KOPT-K1 (cell line): ENCODE data around the gene PIGB.
"Not testable (repeated sequence)": the region's sequence is repeated elsewhere in the genome, so short reads cannot be mapped to it uniquely, and the experiment has no call there.

ENCODE experiments used
- H3K27ac ChIP-seq: fragments of 200-600 bp; sonication (generic); 2 replicates; pipeline ENCODE4 v1.5.1; 2016; ENCODE audit warnings: antibody characterized with exemption, mild to moderate bottlenecking, low read depth, low read length; ENCODE audit not compliant: poor library complexity, severe bottlenecking
- H3K36me3 ChIP-seq: fragments of 200-600 bp; sonication (generic); 2 replicates; pipeline ENCODE4 v1.5.1; 2017; ENCODE audit warnings: antibody characterized with exemption, mild to moderate bottlenecking, low read length, moderate library complexity; ENCODE audit not compliant: insufficient read depth
- H3K9me3 ChIP-seq: fragments of 200-600 bp; sonication (generic); 2 replicates; pipeline ENCODE4 v1.5.1; 2017; ENCODE audit warnings: antibody characterized with exemption, low read length, mild to moderate bottlenecking; ENCODE audit not compliant: insufficient read depth, poor library complexity, severe bottlenecking

The PIGB gene

DNA sequence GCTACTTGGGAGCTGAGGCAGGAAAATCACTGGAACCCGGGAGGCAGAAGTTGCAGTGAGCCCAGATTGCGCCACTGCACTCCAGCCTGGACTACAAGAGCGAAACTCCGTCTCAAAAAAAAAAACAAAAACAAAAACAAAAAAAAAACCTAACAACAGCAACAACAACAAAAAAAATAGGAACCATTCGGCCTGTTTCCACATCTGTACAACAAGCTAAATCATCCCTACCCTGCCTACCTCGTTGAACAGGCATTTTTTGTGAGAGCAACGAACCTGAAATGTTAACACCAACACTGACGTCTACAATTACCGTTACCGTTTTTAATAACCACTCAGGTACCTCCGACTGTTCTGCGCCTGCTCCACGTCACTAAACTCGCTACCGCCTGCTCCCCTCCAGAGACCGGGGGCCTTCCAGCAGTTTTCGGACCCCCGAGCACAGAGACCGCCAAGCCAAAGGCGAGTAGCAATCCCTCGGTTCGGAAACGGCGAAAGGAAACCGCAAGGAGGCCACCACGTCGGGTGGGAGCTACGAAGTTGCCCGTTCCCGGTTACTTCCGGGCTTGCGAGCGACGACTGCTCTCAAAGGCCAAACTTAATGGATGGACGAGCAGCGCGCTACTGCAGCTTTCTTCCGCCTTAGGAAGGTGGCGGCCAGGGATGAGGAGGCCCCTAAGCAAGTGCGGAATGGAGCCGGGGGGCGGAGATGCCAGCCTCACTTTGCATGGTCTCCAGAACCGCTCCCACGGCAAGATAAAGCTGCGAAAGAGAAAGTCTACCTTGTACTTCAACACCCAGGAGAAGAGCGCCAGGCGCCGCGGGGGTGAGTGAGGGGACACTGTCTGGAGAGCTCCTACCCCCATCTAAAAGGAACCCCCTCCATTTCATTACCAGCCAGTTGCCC lies at the start of gene PIGB, which contains the start of gene PIGBOS1:
Gene PIGB, plus strand, starts transcription at position 635 of the 907 bp plus-strand sequence. Its CDS starts 29 bp downstream, at position 664.
Gene PIGBOS1, minus strand, starts transcription at position 536 of the 907 bp plus-strand sequence. CDS start 1,331 bp downstream, outside the sequence.
- Histone ChIP-seq H3K36me3 (no peaks in the 10 kb centered on the region; the same call in 1 of the 2 replicates), H3K27ac (peak within 1 kb of the TSS; percentile 97), H3K9me3 (no peaks in the 10 kb centered on the region)

DNA sequence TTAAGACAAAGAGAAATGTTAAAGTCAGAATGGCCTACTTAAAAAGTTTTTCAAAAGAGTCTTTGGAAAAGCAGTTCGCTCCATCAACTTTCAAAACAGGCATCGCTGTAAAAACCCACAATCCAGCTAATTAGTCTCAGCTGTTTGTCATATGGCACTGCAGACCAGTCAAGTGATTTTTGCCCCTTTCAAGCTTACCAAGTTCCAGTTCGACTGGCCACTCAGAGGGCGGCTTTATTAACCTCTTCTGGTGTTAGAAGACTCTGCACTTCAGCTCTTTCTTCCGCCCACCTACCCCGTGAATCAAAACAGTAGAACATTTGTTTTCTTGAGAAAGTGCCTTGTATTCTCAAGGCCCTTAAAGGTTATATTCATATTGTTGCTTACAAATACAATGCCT lies 48.7 kb upstream of the PIGB start:
- H3K27ac ChIP-seq: no peak overlapping the region

DNA sequence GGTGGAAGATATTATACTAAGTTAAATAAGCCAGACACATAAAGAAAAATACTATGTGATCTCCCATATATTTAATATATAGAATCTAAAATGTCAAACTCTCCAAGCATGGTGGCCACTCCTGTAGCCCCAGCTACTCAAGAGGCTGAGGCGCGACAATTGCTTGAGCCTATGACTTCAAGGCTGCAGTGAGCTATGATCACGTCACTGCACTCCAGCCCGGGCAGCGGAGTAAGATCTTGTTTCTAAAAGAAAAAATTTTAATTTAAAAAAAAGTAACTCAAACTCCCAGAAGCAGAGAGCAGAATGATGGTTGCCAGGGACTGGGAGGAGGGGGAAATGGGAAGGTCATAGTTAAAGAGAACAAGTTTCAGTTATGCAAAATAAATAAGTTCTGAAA lies 42.7 kb upstream of the PIGB start:
- H3K36me3 ChIP-seq: no peaks in the 10 kb centered on the region
- H3K27ac ChIP-seq: peak overlapping the region; percentile 78
- H3K9me3 ChIP-seq: no peaks in the 10 kb centered on the region

More for the DNA sequence above, 48.7 kb upstream of the PIGB start:
- Histone ChIP-seq H3K36me3 (peaks cover 6% of the 10 kb centered on the region; the same call in 1 of the 2 replicates), H3K9me3 (no peaks in the 10 kb centered on the region)

DNA sequence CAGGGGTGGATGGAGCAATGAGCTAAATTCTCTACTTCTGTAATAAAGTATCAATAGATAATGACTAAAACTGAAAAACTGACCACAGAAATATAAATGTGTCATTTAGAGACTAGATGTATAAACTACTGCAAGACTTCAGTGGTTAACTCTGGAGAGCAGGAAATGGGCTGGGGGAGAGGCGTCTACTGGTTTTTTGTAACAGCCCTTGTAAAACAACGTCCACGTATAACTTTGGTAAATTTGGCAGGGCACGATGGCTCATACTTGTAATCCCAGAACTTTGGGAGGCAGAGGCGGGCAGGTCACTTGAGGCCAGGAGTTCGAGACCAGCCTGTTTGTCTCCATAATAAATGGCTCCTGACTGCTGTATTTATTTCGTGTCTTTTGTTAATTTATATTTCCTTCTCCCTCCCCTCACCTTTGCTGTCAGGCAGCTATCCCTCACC lies 41.9 kb upstream of the PIGB start:
- Histone ChIP-seq H3K9me3 (no peaks in the 10 kb centered on the region), H3K36me3 (no peaks in the 10 kb centered on the region), H3K27ac (peak overlapping the region; percentile 78)

DNA sequence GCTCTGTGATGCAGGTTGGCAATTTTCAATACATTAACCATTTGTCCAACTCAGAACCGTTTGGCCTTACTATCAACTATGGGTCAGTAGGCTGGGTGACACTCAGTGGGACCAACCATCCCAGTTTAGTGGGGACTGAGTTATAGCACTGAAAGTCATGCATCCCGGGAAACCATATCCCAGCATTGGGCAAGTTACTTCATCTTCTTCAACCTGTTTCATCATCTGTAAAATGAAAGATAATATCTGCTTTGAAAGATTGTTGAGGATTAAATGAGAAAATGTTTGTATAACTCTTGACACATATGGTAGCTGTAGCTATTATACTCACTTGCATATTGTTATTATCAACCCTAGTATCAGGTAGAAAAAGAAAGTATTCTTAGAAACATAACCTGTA lies 41.3 kb upstream of the PIGB start:
- no peaks in the 10 kb centered on the region for H3K9me3 ChIP-seq
- no peaks in the 10 kb centered on the region for H3K36me3 ChIP-seq
- peak overlapping the region; percentile 78 for H3K27ac ChIP-seq

DNA sequence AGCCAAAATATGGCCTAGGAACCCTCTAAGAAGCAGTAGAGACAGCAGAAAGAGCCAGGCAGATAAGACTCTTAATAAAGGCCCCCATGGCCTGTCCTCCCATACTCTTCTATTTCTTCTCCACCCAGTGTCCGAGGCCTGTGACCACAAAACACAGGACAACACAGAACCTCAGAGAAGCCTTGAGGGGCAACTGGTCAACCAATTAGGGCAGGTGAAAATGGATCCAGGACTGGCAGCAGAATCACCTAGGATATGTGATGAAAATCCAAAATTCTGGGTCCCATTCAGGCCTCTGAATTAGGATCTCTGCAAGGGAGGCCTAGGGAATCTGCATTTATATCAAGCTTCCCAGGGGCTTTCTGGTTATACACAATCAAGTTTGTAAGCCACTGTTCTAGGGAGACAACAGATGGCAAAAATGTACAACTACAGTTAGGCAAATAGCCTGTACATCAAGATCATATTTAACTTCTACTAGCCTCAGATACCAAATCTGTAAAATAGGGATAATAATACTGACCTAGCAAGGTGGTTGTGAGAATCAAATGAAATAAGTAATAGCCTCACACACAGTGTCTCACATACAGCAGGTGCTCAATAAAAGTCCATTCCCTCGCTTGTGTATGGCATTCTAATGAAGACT lies 39.8 kb upstream of the PIGB start:
- Histone ChIP-seq H3K36me3 (no peaks in the 10 kb centered on the region), H3K9me3 (no peaks in the 10 kb centered on the region), H3K27ac (peak overlapping the region; percentile 59)

DNA sequence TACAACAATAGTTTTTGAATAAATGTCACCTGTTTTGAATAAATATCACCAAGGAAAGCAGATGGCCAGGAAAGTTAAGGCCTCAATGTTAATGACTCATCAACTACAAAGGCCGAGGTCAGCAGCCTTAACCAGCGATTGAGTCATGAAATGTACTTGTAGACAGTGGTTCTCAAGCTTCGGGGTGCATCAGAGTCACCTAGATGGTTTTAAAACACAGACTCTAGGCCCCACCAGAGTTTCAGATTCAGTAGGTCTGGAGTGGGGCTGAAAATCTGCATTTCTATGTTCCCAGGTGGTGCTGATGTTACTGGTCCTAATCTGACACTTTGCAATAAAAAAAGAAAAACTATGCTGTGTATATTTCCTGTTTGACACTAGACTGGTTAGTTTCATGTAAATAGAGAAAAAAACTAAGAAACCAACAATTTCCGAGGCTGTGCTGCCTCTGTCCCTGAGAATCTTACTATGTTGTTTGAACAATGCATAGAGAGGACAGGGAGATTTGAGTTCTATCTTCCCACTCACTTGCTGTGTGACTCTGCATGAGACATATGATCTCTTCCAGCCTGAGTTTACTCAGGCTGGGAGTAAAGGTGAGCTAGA lies 39.2 kb upstream of the PIGB start:
- Histone ChIP-seq H3K27ac (peak overlapping the region; percentile 59), H3K36me3 (no peaks in the 10 kb centered on the region), H3K9me3 (no peaks in the 10 kb centered on the region)

DNA sequence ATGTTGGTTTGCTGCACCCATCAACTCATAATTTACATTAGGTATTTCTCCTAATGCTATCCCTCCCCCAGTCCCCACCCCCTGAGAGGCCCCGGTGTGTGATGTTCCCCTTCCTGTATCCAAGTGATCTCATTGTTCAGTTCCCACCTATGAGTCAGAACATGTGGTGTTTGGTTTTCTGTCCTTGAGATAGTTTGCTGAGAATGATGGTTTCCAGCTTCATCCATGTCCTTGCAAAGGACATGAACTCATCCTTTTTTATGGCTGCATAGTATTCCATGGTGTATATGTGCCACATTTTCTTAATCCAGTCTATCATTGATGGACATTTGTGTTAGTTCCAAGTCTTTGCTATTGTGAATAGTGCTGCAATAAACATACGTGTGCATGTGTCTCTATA lies 38.4 kb upstream of the PIGB start:
- not testable (repeated sequence) for H3K27ac ChIP-seq, H3K9me3 ChIP-seq, H3K36me3 ChIP-seq

DNA sequence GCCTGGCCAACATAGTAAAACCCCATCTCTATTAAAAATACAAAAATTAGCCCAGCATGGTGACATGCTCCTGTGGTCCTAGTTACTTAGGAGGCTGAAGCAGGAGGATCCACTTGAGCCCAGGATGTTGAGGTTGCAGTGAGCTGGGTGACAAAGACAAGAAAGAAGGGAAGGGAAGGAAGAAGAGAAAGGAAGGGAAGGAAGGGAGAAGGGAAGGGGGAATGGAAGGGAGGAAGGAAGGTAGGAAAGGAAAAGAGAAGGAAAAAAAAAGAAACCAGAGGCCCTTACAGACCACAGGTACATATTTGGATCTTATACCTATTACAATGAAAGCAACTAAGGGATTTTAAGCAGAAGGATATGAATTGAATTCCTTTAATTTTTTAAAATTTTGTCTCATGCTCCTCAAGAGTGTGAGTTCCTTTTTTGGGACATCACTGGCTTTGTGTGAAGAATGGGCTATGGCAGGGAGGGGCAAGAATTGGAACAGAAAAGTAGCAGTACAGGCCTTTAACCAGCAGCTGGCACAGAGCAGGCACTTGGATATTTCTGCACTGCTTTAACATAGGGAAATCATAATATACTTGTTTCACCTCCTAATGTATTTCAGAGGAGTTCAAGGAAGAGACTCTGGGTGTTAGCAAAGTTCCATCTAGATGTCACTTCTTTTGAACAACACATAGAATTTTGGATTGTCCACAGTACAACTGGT lies 37.3 kb upstream of the PIGB start:
- Histone ChIP-seq H3K9me3 (no peaks in the 10 kb centered on the region), H3K27ac (no peak overlapping the region), H3K36me3 (no peaks in the 10 kb centered on the region)

DNA sequence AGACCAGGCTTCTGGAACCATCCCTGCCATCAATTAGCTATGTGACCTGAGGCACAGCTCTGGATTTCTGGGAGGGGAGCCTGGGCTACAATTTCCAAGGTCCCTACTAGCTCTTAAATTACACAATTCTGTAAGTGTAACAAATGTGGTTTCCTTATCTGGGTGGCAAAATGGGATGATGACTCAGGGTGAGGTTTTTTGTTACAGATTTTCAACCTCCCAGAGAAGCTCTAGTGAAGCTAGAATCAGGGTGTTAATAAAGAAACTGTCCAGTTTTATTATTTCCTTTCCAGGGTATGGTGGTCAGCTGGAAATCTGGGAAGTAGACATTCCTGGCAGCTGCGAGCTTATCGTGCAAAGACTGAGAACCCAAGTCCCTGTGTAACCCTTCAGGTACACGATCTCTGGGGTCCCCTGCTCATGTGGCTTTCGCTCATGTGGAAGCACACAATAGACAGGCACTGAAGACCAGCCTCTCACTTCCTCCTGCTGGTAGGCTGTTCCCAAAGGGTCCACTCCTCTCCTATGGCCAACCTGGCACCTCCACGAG lies 36.7 kb upstream of the PIGB start:
- Histone ChIP-seq H3K36me3 (no peaks in the 10 kb centered on the region), H3K9me3 (no peaks in the 10 kb centered on the region), H3K27ac (no peak overlapping the region)

DNA sequence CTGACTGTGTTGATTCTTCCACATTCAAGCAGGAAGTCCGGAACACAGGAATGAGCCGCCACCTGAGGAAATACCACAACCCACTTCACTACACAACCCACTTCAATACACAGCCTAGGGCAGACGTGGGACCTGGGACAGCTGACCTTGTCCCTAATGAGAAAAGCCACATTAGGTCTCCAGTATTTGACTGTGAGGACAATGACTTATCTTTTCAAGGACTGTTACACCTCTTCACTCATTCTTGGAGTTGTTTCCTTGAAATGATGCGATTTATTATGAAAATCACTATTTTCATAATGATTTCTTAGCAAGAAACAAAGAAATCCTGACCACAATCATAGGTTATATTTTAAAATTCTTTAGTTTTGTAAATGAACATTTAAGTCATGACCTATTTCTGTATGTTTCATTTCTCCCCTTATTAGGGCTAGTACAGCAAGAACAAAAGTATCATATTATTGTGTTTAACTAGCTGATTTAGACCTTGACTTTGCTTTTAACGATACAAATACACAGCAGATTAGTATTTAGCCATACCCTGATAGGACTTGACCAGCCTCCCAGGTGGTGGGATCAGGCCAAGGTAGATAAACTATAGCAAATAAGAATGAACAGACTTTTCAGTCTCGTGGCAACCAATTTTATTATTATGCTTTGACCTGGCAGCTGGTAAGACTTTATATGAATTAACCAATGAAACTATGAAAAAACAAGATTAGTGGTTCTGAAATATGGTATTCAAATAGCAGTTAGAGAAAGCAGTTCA lies 35.5 kb upstream of the PIGB start:
- no peaks in the 10 kb centered on the region for H3K36me3 ChIP-seq
- no peak overlapping the region for H3K27ac ChIP-seq
- no peaks in the 10 kb centered on the region for H3K9me3 ChIP-seq

DNA sequence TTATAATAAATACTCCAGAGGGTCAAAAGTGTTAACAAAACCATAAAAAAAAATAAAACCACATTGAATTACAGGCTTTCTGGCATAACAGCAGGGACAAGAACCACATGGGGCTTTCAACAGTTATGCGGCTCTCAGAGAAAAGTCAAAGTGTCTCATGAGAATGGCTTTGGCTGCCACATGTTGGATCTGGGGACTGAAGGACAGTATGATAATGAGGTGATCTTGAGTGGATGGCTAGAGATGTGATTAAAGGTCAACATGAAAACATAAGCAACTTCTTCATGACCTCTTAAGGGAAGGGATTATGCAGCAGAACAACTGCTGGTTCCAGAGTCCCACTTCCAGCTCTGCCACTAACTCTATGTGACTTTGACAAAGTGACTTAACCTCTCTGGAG lies 34.6 kb upstream of the PIGB start:
- Histone ChIP-seq H3K9me3 (no peaks in the 10 kb centered on the region), H3K27ac (no peak overlapping the region), H3K36me3 (no peaks in the 10 kb centered on the region)

DNA sequence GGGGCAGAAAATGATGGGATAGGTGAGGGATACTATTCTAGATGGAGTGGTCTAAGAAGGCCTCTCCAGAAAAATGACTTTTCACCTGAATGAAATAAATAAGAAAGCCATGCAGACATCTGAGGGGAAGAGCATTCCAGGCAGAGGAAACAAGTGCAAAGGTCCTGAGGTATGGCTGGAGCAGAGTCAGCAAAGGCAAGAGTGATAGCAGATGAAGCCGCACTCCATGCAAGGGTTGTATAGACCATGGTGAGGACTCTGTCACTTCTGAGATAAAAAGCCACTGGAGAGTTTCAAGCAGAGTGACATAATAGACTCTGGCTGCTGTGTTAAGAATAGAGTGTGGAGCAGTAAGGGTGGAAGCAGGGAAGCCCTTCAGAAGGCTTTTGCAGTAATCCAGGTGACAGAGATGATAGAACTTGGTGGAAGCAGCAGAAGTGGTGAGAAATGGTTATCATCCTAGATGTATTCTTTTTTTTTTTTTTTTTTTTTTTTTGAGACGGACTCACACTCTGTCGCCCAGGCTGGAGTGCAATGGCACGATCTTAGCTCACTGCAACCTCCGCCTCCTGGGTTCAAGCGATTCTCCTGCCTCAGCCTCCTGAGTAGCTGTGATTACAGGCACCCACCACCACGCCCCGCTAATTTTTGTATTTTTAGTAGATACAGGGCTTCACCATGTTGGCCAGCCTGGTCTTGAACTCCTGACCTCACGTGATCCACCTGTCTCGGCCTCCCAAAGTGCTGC lies 32.4 kb upstream of the PIGB start:
- H3K36me3 ChIP-seq, H3K27ac ChIP-seq, H3K9me3 ChIP-seq: not testable (repeated sequence)
